Activated CD8-positive, alpha-beta memory T cell treated with anti-CD3 and anti-CD28 coated beads, Interleukin-2, amount 50 U/mL, for 48 hours (primary cell): ENCODE measurements around the gene GLYAT.
"Not testable (repeated sequence)": the region's sequence is repeated elsewhere in the genome, so short reads cannot be mapped to it uniquely, and the experiment has no call there.

ENCODE experiments used
- DNase-seq: peaks from one replicate; pipeline ENCODE4 v3.0.0-alpha.2; 2020

GLYAT gene

GRCh38 chr11:58742981-58743880, 11.5 kb upstream of the GLYAT start:
- no peak for DNase-seq

GRCh38 chr11:58742140-58742539, 10.4 kb upstream of the GLYAT start:
- no peak for DNase-seq

- DNase-seq = no peak
Measured at GRCh38 chr11:58741127-58741526, 9.4 kb upstream of the GLYAT start.

DNA sequence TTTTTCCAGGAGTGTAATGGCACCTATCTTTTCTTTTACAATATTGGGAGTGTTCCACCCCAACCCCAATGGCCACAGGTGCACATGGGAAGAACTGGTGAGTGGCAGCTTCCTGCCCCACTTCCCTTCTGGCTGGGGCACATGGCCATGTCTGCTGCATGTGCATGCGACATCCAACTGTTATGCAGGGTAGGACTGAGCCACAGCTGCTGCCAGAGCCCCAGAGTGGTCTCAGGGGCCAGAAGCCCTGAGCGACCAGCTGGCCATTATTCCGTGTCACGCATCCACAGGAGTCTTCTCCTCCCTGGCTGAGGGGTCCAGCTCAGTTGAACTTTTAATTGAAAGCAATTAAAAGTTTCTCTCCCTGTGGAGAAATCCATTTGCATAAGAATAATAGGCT, 8.7 kb upstream of the GLYAT start:
- DNase-seq = no peak

DNA sequence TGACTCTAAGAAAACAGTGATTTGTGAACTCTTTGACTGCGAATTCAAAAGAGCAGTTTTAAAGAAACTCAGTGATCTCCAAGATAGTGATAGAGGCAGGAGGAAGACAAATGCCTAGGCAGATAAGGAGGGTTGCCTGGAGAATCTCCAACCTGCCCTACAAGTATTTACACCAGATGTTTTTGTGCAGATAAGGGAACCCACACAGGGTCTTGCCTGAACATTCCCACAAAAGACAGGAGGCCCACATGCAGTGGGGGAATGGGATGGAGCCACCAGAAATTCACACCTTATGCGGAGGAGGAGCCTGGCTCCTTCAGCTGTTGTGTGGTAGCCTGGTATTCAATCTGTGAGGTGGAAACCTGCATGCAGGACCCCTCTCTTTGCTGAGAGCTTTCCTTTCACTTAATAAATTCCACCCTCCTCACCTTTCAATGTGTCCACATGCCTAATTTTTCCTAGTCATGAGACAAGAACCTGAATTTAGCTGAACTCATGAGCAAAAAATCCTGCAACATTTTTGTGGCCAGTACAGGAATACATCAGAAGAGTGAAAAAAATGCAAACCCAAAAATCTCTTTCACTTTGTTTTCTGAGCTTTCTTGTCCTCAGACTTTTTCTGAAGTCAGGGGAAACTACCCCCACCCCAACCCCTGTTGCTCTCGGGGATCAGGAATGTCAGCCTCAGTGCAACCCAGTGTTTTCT, 8.1 kb upstream of the GLYAT start:
- no peak for DNase-seq

DNA sequence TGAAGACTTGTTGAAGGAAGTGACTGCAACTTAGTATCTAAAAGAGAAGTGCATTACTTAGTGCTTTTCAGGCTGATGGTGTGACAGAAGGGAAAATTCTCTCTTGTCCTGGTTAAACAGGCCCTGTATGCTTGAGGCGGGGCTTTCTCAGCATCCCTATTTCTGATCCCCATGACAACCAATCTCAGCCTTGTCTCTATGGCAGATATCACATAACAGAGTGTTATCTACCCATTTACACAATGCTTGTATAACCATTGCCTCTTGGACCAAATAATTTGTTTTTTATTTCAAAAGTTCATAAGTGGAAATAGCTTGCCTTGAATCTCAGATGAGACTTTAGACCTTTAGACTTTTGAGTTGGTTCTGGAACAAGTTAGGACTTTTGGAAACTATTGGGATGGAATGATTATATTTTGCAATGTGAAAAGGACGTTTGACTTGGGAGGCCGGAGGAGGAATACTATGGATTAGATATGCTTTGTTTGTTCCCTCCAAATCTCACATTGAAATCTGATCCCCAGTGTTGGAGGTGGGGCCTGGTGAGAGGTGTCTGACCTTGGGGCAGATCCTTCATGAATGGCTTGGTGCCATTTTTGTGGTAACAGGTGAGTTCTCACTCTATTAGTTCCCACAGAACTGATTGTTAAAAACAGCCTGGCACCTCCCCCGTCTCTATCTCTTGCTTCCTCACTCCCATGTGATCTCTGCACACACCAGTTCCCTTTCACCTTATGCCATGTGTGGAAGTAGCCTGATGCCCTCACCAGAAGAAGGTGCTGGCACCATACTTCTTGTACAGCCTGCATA, 3.1 kb upstream of the GLYAT start:
- DNase-seq = no peak

DNA sequence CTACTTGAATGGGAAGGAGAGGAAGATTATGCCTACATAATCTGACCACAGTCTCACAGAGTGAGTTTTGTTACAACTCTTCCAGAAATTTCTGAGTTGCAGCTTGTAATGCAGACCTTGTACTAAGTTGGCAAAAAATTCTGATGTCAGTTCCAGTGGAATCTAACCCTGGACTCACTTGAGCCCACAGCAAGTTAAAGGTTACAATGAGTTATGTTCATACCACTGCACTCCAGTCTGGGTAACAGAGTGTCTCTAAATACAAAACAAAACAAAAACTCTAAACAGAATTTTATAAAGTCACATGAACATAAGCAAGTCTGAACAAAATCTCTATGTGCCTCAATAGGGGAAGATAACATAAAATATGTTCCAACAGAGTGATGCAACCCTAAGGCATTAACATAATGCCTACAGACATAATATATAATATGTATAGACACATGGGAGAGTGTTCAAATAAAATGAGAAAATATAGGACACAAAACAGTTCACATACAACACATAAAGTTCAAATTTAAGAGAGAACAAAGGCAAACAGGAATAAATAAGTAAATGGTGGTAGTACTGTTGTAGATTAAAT, 1.1 kb downstream of the GLYAT start:
- no peak for DNase-seq

DNA sequence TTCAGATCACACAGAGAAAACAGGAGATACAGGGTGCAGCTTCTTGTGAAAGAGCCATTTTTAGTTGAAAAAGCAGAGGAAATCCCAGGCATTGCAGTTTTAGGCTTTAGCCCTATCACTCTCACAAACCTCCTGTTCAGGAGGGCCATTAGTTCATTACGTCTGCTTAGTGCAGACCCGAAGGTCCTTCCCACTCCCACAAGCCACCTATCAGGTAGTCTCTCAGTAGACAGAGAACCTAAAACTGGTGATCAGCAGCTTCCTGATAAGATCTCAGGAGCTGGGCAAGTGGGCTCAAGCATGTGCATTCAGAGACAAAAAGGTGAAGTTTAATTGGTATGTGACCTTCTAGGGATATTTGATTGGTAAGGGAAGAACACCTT, 4.3 kb downstream of the GLYAT start:
- no peak for DNase-seq

DNA sequence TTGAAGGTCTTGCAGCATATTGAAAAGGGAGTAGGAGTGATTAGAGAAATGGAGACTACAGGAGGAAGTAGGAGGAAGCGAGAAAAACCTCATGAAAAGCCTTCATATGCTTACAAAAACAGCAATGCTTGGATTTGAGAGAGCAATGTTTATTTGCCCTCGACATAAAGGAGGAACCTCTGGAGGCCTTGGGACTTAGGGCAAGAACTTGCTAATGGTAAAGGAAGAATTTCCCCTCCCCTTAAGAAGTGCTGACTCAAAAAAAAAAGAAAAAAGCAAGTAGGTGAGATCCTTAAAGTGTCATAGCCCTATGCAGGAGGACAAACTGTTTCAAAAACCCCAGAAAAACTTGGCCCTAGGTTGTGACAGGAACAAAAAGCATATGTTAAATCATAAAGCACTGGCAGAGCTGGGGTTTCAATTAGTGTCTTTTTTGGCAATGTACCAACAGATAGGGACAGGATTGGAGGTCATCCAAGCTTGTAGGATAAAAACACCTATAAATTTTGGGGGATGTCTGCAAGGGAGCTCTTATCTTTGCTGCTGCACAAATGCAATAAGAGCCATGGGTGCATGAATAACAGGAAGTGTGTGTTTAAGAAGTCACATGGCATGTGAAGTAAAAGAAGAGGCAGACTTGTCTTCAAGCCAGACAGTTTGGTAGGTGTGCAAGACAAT, 4.9 kb downstream of the GLYAT start:
- no peak for DNase-seq

DNA sequence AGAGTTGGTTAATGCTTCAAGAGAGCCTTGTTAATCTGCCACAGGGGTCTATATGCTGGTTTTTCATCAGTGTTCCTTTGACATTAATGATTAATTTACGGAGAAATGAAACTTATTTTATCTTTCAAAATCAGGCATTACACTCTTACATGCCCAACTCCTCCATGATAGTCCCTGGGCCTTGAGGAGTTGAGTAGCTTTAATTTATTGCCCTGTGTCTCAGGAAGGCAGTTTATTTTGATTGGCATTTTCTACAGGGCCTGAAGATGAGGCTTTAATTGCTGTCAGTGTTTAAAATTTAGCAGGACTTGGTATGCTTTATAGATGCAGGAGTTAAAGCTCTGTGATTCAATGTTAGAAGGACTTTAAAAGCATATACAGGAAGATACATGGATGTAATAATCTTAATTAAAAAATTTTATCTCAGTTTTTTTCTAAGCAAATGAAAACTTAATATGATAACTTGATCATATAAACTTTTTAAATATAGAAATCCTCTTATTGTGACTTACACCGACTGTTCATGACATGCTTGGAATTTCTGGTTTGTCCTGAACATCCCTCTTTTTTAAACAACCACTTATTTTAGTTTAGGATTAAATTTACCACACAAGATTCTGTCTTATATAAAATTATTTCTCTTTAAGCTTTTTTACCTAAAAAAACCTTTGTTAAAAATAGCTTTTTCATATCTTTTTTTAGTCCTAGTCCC, 12.2 kb downstream of the GLYAT start:
- DNase-seq = no peak

DNA sequence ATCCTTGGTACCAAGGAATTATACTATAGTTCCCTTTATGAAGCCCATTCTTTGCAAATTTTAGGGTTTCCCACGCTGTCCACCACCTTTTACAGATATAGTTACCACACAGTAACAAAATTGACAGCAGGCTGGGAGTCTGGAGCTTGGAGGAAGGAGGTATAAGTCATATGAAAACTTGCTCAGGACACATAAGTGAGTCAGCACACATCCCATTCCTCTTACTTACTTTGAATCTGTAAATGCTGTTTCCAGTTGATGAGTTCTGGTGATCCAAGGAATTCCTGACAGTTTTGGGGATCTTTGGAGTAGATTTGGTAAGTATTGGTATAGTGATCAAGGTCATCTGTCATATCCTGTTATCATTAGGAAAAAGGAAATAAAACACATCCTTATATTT, 19.2 kb downstream of the GLYAT start:
- no peak for DNase-seq

DNA sequence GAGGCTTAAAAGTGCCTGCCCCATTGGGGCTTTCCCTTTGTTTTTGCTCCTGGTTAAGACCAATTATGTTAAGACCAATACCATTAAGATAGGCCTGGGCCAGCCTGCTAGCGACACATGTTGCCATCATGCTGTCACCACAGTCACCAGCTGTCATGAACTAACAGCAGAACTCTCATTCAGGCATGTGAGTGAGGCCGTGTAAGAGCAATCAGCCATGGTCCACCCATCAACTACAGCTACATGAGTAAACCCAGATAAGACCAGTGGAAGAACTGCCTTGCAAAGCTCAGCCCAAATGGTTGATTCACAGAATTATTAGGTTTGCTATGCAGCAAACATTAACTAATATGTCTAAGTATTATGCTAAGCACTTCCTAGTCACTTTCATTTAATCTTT, 19.9 kb downstream of the GLYAT start:
- no peak for DNase-seq

DNA sequence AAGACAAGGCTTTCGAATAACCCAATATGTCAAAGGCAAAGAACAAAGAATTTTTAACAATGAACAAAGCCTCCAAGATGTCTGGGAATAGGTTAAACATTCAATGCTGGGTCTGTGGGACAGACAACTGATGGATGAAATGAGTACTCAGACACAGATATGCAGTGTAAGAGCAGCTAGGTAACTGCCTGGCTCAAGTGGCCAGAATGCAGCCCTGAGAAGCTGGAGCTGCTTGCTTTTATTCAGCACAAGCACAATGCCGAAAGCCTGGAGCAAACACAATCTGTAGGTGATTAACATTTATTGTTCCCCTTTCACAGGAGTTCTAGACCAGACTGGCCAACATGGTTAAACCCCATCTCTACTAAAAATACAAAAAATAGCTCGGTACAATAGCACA, 24.0 kb downstream of the GLYAT start:
- DNase-seq = no peak

DNA sequence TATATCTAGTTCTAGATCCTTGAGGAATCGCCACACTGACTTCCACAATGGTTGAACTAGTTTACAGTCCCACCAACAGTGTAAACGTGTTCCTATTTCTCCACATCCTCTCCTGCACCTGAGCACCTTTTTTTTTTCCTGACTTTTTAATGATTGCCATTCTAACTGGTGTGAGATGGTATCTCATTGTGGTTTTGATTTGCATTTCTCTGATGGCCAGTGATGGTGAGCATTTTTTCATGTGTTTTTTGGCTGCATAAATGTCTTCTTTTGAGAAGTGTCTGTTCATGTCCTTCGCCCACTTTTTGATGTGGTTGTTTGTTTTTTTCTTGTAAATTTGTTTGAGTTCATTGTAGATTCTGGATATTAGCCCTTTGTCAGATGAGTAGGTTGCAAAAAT, 34.9 kb downstream of the GLYAT start:
- DNase-seq = not testable (repeated sequence)

- no peak for DNase-seq
Measured at GRCh38 chr11:58693026-58693425, 38.7 kb downstream of the GLYAT start.

DNA sequence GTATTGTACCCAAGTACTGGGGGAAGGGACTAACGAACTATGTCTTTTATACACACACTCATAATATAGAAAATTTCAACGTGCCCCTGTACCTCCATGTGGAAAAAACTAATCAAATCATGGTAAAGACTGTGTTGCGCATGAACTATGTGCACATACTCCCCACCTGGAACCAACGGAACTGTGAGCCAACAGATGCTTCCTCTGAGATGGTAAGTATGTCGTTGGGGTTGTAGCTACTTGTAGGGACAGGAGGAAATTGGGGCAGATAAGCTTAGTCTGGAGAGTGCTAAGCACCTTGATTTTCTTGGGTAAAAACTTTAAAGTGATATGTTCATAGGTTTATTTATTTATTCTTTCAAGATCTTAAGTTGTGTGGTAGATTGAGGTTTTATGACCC, 40.1 kb downstream of the GLYAT start:
- DNase-seq = no peak

DNA sequence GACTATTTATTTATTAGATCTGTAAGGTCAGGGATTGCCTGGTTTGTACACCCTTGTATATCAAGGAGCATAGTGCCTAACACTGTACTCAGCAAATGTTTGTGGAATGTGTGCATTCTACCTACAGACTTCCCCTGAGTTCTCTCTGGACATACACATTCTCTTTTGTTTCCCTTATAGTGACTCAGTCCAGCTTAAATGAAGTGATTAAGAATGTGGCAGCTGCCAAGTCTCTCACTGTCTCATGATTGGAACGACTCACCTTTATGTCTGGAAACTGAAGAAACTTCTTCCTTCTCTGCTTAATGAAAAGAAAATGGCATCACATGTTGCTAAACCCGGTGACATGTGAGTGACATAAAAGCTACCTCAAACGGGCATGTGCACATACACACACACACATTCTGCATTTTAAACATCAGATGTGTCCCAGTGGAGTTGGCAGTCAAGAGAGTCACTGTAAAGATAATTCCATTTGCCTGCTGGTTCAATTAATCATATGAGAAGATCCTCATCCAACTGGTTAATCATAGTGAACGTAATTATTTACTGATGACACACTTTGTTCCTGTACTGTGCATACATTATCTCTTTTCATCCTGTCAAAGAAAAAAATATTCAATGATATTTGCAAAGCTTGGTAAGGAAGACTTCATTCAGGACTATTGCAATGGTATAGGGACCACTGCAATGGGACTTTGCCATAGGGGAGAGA, 42.8 kb downstream of the GLYAT start:
- DNase-seq = no peak

DNA sequence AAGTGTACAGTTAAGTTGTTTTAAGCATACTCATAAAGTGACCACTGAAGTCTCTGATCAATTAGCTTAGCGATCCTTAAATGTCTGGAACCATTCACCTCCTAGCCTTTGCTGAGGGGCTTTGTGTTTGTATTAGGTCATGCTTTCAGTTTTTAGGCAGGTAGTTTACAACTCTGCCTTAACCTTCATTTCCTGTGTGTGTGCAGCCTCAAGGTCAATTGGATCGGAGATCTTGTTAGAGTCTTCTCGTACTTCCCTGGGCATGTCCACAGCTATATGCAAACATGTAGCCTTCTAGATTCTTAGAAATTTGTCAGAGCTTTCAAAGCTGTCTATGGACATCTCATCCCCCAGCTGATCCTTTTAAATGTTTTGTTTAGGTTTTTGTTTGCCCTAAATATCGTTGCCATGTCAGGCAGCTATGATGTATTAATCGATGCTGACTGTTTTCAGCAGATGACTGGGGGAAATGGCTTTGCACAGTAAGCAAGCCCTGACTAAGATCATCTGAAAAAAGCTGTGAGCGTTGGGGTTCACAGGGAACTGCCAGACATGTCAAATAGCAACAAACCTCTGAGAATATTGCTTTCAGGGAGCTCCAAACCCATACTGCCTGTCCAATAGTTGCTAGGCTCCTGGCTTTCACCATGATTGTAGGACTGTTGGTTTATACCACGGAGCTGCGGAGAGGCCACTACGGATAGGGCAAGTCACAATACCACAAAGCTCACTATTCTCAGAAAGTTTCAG, 45.6 kb downstream of the GLYAT start:
- no peak for DNase-seq

GRCh38 chr11:58682660-58683059, 49.1 kb downstream of the GLYAT start:
- not testable (repeated sequence) for DNase-seq

GRCh38 chr11:58677536-58677935, 54.2 kb downstream of the GLYAT start:
- DNase-seq = not testable (repeated sequence)
